Erythroblast (primary cell): ENCODE data around the gene PRIMA1.

Experiments used
- GATA1 ChIP-seq: IDR thresholded peaks from 2 replicates; pipeline ENCODE4 v1.6.1; 2011; ENCODE audit warnings: low read depth, mild to moderate bottlenecking, control low read depth, low read length, moderate library complexity
- POLR2A ChIP-seq: IDR thresholded peaks from 2 replicates; pipeline ENCODE4 v1.6.1; 2011; ENCODE audit warnings: mild to moderate bottlenecking, low read length

DNA sequence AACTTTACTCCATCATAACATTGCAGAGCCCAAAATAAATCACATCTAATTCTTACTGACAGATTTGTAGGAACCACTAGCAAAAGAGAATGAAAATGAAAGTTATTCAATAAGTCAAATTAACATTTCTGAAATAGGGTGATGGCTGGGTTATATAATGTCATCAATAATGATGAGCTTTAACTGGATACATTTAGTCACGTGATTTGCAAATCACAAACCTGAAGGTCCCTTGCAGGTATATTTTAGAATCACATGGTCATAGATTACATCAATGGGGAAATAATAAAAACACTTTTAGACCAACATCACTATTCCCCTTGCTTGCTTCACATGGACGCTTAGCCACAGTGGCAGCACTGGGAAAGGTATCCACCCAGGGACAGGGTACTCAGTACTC, 86.7 kb downstream of the PRIMA1 start:
- TF ChIP-seq POLR2A (no peak), GATA1 (no peak)
